Hippocampal formation (tissue), 2 donors: ENCODE measurements around the gene TMEM207.

Experiments
- DNase-seq, 2 donors: peaks; one replicate each; lab custom pipeline; 2025; lab: John Stamatoyannopoulos, UW

The TMEM207 gene

DNA sequence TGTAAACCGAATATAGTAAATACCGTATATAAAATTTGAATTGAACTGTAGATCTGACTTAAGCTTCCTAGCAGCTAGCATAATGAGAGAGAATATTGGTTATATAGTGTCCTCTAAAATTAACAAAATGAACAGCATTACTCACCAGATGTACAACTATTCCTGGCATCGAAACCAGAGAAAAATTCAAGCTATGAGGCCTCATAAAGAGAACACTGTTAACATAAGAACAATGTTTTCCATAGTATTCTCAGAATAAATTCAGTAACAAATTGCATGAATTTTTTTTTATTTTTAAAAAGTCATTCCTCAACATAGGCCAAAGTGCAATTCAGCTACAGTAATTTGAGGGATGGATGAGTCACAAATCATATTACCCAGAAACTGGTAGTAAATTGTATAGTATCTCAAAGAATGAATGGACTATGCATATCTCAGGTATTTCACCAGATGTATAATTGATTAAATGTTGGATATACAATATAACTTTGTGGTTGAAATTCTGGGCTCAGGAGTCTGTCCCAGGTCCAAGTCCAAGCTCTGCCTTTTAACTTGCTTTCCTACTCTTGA lies 5.0 kb downstream of the TMEM207 start:
- no peak for DNase-seq

DNA sequence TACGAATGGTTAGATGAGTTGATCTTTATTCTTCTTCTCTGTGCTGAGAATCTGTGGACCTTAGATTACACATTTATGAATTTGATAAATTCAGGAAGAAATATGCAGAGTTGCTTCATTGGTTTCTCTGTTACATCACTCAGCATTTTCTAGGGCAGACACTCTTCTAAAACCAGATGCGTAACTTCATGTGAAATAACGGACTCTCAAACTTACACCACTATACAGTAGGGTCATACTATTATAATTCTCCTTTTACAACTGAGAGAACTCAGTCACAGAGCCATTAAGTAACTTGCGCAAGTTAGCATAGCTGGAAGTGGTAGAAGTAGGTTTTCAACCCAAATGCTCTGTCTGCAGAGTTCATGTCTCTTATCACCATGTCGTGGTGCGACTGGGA lies 5.7 kb downstream of the TMEM207 start:
- DNase-seq = no peak

DNA sequence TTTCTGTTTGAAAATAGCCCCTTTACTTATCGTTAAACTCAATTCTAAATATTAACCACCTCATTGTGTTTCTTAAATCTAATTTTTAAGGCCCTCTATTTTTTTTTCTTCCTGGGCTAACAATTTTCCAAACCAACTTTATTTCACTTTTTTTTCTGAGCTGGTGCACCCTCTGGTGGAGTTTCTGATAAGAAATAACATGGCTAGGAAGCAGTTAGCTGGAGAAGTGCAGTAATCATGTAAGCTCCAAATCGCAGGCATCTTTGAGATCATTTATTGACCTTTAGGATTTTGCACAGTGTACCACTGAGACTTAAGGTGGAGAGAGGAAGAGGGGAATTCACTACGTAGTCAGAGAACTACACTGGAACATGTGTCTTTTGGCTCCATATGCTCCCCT lies 6.4 kb downstream of the TMEM207 start:
- DNase-seq = no peak

DNA sequence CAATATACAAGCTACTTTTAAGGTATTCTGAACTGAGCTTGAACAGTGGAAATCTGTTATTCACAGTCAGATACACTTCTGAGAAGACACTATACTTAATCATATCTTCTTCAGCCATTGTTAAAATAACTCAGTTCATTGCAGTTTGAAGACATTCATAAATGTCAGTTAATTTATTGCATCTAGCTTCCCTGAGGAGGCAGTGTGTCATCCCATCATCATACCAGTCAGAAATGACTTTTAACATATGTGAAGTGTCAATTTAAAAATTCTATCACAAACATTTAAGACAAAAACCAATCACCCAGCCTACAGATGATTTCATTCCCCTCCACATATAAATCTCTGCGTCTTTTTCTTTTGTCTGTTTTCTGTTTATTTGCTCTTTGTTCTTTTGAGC lies 7.5 kb downstream of the TMEM207 start:
- no peak for DNase-seq

DNA sequence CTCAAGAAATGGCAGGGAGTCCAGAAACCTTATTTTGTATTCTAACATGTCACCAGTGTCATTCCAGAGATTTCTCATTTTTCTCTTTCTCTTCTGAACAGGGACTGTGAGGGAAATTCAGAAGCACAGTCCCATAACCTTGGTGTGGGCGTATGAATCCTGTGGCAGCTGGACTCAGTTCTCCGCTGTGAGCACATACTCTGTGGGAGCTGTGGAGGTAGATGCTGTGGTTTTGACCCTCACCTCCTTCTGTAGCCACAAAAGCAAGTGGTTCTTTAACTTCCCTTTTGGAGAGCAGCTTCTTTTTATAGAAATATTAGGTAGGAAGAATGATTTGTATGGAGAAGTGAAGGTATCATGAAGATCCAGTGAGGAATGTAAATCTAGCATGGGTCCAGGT lies 13.4 kb downstream of the TMEM207 start:
- DNase-seq = no peak

DNA sequence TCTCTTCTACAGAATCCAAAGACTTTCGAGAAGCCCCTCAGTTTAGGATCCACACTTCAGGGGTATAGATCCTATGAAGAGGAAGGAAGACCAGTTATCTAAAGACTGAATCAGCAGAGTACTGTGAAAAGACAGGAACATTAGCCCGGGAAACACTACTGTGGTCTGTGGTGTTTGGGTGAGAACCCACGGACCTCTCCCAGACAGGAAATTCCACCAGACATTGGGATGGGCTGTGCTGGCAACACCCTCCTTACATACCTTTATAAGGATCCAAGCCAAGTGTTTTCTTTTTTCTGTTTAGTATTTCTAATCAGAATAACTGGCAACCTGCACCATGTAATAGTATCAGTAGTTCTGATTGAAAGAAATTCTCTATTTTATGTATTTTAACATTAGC lies 14.1 kb downstream of the TMEM207 start:
- DNase-seq = no peak

DNA sequence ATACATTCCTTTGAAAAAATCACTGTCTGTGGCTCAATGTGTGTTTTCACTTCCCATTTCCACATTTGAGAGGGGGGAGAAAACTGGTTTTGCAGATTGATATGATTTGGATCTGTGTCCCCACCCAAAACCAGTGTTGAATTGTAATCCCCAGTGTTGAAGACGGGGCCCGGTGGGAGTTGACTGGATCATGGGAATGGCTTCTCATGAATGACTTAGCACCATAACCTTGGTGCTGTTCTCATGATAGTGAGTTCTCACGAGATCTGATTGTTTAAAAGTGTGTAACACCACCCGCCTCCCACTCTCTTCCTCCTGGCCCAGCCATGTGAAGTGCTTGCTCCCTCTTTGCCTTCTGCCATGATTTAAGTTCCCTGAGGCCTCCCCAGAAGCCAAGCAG lies 16.1 kb downstream of the TMEM207 start:
- no peak for DNase-seq

DNA sequence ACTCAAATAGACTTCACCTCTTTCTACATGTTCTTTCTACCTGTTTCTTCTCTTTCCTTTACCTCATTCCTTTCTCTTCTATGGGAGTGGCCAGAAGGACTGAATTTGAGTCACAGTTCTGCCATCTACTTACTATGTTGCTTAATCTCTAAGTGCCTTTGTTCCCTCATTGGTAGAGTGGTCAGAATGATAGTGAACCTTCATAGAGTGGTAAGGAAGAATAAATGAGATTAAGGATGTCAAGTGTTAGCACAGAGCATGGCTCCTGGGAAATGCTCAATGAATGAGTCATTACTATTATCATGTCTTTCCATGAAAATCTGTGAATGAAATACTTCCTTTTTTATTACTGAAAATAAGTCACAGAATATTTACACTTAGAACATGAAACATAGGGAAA lies 17.5 kb downstream of the TMEM207 start:
- no peak for DNase-seq

DNA sequence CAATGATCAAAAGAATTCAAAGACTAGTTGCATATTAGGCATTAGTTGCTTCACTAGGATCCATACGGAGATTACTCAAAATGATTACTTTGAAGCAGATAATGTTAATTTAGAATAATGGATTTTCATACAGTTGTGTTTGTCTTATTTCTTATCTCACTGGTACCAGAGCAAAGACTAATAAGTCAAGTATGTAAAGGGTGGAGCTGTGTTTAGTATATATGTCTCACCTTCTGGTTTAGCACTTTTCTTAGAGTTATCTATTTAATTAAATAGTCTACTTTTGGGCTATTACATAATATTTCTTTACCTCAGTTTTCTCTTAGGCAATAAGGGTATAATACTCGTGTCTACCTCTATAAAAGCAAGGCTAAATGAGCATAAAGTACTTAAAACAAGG lies 18.8 kb downstream of the TMEM207 start:
- no peak for DNase-seq

DNA sequence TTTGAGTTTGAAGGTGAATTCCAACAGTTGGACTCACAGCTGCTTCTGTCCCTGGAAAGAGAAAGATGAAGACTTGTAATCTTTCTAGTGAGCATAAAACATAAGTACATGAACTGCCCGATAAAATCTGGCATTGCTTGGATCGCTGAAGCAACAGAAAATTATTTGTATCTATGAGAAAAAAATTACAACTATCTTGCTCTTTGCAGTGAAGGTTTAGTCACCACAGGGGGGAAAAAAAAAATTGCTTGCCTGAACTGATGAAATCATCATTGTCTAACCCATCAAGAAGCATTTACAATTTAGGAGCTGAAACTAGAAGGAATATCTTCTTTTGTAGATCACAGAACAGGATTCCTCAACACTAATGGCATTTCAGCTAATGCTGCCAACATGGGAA lies 20.0 kb downstream of the TMEM207 start:
- DNase-seq = no peak

DNA sequence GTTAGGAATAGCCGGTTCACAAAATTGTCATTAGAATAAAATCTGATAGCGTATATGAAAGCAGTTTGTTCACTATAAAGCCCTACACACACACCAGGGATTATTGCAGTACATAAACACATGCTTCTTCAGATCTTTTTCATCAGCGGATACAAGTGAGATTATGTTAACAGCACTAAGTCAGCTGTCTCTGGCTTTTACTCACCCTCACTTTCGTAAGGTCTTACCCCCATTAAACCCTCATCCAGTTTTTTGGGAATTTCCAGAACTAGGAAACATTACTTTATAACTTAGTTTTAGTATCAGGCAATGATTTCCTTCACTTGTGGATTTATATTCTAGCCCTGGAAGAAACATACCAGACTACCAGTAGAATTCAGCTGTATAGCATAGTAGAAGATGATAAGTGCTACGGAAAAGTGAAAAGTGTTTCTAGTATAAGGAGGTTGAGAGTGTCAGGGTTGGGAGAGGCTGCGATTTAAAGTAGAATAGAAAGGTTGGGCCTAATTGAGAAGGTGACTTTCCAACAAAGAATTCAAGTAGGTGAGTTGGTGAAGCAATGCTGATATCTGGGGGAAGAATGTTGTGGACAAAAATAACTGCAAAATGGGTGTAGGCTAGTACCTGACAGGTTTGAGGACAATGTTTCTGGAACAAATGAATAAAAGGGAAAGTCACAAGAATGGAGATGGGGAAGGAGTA lies 22.7 kb downstream of the TMEM207 start:
- no peak for DNase-seq

DNA sequence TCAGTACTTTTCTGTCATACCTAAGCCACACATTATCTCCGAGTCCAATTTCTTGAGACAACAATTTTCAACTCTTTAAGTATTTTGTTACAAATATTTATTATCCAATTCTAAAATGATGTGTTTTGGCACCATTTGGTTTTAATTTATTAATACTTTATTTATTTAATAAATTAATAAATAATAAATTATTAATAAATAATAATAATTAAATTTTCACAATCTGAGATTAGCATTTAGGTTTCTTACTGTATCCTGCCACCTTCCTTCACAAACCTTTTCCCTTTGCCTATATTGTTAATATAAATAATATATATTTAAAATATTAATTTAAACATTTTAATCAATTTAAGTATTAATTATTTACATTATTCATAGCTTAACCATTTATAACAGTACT lies 23.9 kb downstream of the TMEM207 start:
- DNase-seq = no peak

DNA sequence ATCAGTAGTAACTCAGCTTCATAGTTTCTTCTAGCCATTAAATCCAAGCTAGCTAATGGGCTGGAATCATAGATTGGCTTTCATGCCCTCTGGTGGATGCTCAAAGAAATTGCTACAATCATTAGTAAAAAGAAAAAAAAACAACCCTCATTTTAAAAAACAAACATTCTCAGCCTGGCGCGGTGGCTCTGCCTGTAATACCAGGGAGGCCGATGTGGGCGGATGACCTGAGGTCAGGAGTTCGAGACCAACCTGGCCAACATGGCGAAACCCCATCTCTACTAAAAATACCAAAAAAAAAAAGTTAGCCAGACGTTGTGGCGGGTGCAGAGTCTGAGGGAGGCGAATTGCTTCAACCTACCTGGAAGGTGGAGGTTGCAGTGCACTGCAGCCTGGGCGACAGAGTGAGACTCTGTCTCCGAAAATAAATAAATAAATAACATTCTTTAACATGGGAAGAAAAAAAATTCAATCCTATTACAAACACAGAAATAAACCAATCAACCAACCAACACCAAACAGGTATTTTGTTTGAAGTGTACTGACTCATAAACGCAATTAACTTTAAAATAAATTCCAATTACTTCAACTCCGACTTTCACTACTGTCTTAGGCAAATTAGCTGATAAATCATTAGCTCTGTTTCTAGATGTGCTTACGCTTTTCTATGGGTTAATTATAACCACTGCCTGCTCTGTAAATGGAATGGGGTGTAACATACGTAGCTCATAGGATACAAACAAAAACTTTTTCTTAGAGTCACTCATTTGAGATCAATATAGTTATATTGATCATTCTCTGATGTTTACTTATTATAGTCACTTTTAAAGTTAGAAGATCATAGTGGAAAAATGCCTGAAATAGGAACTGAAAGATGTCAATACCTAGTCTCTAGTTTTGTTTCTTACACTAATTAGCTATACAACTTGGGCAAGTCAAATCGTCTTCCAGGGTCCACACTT lies 24.9 kb downstream of the TMEM207 start:
- peak; percentile 24 to 74 for DNase-seq

DNA sequence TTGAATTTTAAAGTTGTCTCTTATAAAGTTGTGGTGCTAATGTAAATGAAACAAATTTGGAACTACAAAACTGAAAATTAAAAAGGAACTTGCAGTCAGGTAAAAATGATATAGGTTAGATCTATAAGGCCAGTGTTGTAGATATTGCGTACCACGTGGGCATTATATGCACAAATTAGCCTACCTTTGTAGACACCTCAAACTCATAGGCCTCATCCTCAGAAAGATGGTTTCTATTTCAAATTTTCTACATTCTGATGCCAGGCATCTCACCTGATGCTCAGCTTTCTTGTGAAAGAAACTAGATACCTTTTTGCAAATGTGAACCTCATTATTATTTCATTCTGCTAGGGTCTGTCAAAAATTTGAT lies 25.6 kb downstream of the TMEM207 start:
- DNase-seq = no peak

DNA sequence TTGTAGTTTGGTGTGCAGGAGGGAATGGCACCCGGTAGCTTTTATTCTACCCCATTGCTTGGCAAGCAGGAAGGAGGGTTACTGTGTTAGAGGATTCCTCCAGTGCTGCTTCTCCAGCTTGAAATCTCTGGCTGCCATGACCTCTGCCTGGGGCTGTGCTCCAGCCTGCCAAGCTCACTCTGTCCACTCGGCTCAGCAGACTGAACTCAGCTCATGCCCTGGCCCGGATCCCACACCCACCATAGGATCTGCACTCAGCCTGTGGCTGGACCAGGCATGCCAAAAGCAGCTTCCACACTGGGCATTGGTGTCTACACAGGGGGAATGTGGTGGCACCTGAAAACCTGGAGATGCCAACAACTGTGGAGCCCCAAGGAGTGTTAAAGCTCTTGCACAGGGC lies 35.4 kb downstream of the TMEM207 start:
- no peak for DNase-seq

DNA sequence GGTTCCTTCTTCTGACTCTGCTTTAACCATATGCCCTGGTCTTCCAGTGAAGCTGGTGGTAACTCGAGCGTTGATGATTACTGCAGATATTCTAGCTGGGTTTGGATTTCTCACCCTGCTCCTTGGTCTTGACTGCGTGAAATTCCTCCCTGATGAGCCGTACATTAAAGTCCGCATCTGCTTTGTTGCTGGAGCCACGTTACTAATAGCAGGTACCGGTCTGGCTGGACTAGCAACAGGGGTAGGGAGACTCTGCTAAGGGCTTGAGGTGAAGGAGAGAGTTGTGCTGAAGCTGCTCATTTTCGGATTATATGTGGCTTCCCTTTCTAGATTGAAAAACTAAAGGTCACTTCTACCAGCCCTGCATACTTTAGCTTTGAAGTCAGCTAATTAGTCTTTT lies 45.0 kb downstream of the TMEM207 start:
- no peak for DNase-seq

DNA sequence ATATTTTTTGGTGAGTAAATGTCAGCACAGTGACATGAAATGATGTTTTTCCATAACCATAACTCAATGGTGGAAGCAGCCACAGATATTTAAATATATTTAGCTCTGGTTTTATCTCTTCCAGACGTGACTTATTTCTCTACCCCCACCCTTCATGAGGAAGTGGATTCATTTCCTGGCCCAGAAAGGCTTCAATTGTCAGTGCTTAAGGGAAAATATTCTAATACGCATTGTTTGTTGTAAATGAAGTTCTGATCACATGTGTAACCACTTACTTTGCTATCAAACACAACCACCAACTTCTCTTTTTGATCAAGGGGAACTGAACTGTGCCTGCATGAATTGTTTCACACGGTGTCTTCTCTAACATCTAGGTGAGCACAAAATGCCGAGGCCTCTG lies 47.7 kb downstream of the TMEM207 start:
- DNase-seq = no peak

DNA sequence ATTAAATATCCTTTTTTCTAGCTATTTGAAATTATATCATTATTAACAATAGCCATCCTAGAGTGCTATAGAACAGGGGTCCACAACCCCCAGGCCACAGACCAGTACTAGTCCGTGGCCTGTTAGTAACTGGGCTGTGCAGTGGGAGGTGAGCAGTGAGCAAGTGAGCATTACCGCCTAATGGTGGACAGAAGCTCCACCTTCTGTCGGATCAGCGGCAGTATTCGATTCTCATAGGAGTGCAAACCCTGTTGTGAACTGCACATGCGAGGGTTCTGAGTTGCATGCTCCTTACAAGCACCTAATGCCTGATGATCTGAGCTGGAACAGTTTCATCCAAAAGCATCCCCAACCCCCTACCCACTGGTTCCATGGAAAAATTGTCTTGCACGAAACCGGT lies 50.0 kb downstream of the TMEM207 start:
- no peak for DNase-seq

DNA sequence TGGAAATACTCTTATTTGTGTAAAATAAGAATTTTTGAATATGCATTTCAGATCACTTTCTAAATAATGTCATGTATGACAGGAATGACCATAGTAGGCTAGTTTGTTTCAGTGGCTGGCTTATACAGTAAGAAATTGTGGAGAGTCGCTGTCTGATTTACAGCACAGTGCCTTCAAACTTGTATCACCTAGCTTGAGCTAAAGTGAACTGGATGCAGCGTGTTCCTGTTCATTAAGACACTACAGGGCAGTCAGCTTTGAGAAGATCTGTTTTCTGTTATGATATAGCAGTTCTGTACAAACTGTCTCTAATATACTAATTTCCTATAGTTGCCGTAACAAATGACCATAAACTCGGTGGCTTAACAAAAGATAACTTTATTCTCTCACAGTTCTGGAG lies 51.8 kb downstream of the TMEM207 start:
- no peak for DNase-seq

DNA sequence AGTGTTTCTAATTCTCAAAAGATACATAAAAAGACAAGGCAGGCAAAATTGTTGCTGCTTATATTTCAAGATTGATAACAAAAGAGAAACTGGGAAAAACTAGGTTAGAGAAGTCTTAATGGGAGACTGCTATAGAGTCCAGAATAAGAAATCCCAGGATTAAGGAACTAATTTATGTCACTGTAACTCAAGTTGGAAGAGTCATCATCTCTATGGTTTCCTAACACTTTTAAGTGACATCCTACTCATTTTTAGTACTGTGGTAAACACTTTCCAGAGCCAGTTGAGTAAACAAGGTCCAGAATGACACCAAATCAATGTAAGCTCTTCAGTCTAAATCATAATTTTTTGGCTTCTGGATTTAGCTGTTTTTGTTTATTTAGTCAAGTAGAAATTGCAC lies 53.7 kb downstream of the TMEM207 start:
- no peak for DNase-seq

DNA sequence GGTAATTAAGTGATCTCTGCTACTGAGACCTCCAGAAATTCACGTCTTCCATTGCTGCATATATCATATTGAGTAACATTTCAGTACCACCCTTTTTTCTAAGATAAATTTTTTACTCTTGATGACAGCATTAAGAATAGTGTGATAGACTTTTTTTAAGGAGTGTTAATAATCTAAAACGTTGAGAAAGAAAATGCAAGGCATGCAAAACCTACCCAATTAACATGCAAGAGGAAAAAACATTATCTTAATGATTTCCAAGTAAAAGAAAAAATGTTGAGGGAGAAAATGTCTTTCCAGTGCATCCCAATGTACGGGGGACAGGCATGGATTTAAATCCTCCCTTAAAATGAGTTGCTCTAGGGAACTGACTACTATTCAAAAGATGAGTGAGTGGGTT lies 61.0 kb downstream of the TMEM207 start:
- no peak for DNase-seq

DNA sequence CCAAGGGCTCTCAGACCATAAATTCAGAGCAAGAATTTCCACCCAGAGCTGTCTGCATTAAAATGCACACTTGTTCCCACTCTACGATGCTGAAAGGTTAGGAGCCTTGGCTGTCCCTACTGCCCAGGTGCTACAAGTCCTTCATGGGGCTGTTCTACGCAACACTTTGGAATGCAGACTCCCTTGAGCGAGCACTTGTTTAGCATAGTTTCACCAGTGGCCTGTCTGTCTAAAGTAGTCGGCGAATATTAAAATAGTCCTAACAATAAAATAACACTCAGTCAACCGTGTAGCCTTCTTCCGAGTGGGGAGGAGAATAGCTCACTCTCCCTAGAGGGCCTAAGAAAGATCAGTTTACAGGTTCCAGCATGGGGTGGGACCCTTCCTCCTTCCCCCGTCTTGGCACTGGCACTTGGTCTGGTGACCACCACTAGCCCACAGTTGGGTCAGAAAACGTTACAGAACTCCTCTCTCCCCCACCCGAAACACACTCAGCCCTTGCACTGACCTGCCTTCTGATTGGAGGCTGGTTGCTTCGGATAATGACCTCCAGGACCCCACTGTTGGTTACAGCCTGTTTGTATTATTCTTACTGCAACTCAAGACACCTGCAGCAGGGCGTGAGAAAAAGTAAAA lies 62.0 kb downstream of the TMEM207 start, which contains the start of gene CLDN16:
Gene CLDN16, plus strand, starts transcription at position 586 of the 636 bp plus-strand sequence. CDS start 167 bp downstream, outside the sequence.
- no peak for DNase-seq
